ENCODE data around the gene ADORA2A. TPM values are rescaled to one million over a fixed set of nuclear protein-coding genes. Genes with fewer than 3 reads are reported as not detected.

Gene ADORA2A
- total and polyA plus RNA-seq, 5 donors, result 3.7 to 6.6 (median 5.2) TPM

DNA sequence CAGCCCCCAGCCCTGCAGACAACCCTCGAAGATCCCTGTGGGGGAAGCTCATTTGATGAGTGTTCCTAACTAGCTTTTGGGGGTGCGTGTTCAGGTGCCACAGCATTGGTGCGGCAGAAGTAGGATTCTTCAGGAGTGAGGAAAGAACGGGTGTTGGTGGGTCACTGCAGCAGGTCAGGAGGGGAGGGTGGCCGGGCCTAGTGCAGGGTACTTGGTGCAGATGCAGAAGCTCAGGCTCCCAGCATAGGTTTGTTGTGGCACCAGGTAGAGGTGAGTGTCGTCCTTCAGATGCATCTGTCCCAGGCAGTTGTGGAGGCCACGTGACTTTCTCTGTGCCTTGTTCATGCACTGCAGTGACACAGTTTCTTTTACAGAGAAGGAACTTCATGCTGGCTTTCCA is 15.1 kb upstream of the ADORA2A start:
- WGBS, result 77% methylated on average over 7 of the region's 7 CpGs
- intact Hi-C loops (cut with DNase I), result loop anchor here in 1 of 4 donors (10.0 kb wide), 1 partner anchor 87 kb away; no protein-coding TSS in a partner anchor
- H3K4me1 ChIP-seq (ENCODE audit: control insufficient read depth, insufficient read depth, low read length), result peaks cover 13% of the 10 kb centered on the region
- DNase-seq, result no peak
- no peak overlapping the region for H3K27ac ChIP-seq (ENCODE audit: low read length)
- ATAC-seq, result no peak
- H3K9me3 ChIP-seq (ENCODE audit: control insufficient read depth, low read length), result no peaks in the 10 kb centered on the region
- H3K4me3 ChIP-seq (ENCODE audit: low read length), result no peak overlapping the region
- no peaks in the 10 kb centered on the region for H3K27me3 ChIP-seq (ENCODE audit: control insufficient read depth, insufficient read depth)

DNA sequence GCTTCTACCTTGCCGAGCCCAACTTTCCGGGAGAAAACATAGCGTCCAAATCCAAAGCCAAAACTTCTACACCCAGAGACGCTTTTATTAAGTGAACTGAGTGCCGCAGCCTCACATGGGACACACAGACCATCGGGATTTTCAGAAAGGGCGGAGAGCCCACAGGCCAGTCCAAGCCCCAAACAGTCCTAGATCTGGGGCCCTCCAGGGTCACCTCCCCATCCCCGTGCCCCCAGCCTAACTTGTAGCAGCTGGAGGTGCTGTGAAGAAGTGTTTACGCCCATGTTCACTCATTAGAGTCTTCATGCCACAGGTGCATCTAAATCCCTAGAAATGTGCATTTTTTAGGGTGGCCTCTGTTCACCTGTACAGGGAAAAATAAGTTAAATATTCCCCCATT is 14.1 kb upstream of the ADORA2A start:
- 91% methylated on average over 9 of the region's 9 CpGs for WGBS
- ATAC-seq (no peak), DNase-seq (no peak)
- intact Hi-C loops (cut with DNase I), result loop anchor here in 1 of 4 donors (10.0 kb wide), 1 partner anchor 88 kb away; no protein-coding TSS in a partner anchor
- no peak overlapping the region for H3K4me3 ChIP-seq (ENCODE audit: low read length)
- no peaks in the 10 kb centered on the region for H3K9me3 ChIP-seq (ENCODE audit: control insufficient read depth, low read length)
- no peaks in the 10 kb centered on the region for H3K27me3 ChIP-seq (ENCODE audit: control insufficient read depth, insufficient read depth)
- H3K4me1 ChIP-seq (ENCODE audit: control insufficient read depth, insufficient read depth, low read length), result peaks cover 5% of the 10 kb centered on the region
- H3K27ac ChIP-seq (ENCODE audit: low read length), result no peak overlapping the region

DNA sequence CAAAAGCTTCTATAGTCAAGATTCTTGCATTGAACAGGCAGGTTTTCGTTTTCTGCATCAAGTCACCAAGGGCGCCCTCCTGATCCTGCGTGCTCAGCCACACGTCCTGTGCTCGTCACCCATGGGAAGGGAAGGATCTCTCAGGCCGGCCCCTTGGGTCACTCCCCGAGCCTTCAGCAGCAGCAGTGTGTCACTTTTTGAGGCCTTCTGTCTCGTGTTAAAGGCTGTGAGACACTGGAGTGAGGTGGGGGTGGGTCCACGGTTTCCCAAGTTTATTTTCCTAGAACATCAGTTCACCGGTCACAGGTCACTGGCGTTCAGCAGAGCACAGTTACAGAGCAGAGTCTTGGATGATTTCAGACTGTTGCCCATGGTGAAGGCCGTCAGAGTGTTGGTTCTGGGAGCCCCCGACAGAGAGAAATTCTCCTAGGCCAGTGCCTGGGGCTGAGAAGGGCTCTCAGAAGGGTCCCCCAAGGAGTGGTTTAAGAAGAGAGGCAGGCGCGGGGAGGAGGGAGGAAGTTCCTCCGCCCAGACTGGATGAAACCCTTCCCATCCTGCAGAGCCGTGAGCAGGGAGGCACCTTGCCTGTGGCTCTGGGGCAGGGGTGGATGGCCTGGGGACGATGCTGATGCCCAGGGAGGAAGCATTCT is 13.5 kb upstream of the ADORA2A start:
- Histone ChIP-seq H3K9me3 (ENCODE audit: control insufficient read depth, low read length) (no peaks in the 10 kb centered on the region), H3K4me1 (ENCODE audit: control insufficient read depth, insufficient read depth, low read length) (peaks cover under 1% of the 10 kb centered on the region), H3K4me3 (ENCODE audit: low read length) (no peak overlapping the region), H3K27ac (ENCODE audit: low read length) (no peak overlapping the region), H3K27me3 (ENCODE audit: control insufficient read depth, insufficient read depth) (no peaks in the 10 kb centered on the region)
- intact Hi-C loops (cut with DNase I), result loop anchor here in 1 of 4 donors (10.0 kb wide), 1 partner anchor 89 kb away; no protein-coding TSS in a partner anchor
- ATAC-seq, result no peak
- 80% methylated on average over 18 of the region's 18 CpGs for WGBS
- DNase-seq, result peak in 1 of 3 donors; percentile 18

DNA sequence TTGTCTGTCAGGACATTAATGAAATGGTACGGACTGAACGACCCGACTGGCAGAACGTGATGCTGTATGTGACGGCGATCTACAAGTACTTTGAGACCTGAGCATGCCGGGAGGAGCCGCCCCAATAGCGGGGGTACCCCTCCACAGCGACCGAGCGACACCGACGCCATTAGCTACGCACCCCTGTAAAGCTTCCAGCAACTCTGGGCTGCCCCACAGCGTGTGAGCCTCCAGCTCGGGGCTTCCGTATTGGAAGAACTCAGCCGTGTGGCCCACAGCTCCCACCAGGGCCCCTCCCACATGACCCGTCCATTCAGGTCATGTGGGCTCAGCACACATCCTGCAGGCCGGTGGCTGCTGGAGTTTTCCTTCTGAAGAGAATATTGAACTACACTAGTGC is 12.9 kb upstream of the ADORA2A start:
- Histone ChIP-seq H3K4me3 (ENCODE audit: low read length) (no peak overlapping the region), H3K4me1 (ENCODE audit: control insufficient read depth, insufficient read depth, low read length) (no peaks in the 10 kb centered on the region), H3K27me3 (ENCODE audit: control insufficient read depth, insufficient read depth) (no peaks in the 10 kb centered on the region), H3K9me3 (ENCODE audit: control insufficient read depth, low read length) (no peaks in the 10 kb centered on the region), H3K27ac (ENCODE audit: low read length) (no peak overlapping the region)
- ATAC-seq (no peak), DNase-seq (peak in 1 of 3 donors; percentile 62)
- WGBS, result 84% methylated on average over 21 of the region's 21 CpGs
- intact Hi-C loops (cut with DNase I), result loop anchor here in 1 of 4 donors (10.0 kb wide), 1 partner anchor 90 kb away; no protein-coding TSS in a partner anchor

DNA sequence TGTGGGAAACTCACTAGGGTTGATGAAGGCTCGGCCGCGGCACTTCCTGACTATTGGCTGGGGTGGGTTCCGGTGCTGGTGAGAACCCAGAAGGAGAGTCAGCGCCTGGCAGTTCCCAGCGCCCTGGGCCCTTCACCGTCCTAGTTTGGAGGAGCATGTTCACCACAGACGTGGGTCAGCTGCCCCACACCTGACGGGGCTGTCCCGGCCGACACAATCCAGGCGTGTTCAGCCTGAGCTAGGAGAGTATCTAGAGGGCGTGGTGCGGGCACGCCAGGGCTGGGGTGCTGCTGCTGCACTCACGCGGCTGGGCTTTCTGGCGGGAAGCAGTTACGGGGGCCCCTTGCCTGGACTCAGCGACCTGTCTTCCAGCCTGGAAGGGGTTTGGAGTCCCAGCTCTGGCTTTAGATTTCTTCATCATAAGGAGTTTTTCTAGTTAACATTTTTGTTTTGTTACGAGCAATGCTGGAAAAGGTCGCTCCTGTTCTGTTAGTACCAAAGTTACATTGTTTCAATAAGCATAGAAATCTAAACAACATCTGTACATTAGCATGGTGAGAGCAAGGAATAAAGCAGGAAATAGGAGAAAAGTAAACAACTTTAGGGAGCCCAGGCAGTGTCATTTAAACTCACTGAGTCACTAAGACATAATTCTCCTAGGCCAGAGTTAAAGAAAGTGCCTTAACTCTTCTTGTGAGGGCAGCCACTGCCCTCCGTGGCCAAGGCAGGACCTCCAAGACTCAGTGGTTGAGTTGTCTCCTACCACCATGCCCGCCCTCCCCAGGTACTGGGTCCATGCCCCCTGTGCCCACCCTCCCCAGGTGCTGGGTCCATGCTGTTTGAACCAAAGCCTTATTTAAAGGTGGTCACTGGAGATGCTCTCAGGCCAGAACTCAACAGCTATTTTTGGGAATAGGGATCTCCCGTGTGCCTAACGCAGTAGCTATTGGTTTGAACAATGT is 12.1 kb upstream of the ADORA2A start:
- Histone ChIP-seq H3K27ac (ENCODE audit: low read length) (no peak overlapping the region), H3K9me3 (ENCODE audit: control insufficient read depth, low read length) (no peaks in the 10 kb centered on the region), H3K4me3 (ENCODE audit: low read length) (no peak overlapping the region), H3K27me3 (ENCODE audit: control insufficient read depth, insufficient read depth) (no peaks in the 10 kb centered on the region), H3K4me1 (ENCODE audit: control insufficient read depth, insufficient read depth, low read length) (peaks cover 2% of the 10 kb centered on the region)
- ATAC-seq (no peak), DNase-seq (peak in 2 of 3 donors; percentile 25 to 48)
- 85% methylated on average over 26 of the region's 26 CpGs for WGBS
- intact Hi-C loops (cut with DNase I), result loop anchor here in 1 of 4 donors (10.0 kb wide), 1 partner anchor 90 kb away; no protein-coding TSS in a partner anchor

DNA sequence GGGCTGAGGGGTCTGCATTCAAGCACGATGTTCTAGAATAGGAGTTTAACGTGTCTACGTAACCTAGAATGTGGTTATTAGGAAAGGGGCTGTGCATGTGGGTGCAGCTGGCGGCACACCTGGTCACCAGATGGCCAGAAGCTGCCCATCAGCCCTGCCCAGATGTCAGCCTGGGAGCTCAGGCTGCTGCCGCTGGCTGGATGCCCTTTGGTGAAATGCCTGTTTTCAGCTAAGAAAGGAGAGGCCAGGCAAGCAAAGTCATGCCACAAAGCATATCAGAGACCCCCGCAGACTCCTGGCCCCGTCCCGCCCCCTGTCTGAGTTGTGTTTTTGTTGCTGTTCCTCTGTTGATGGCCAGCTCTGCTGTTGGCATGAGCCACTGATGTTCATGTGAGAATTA is 11.3 kb upstream of the ADORA2A start:
- Histone ChIP-seq H3K27ac (ENCODE audit: low read length) (no peak overlapping the region), H3K27me3 (ENCODE audit: control insufficient read depth, insufficient read depth) (no peaks in the 10 kb centered on the region), H3K4me3 (ENCODE audit: low read length) (no peak overlapping the region), H3K4me1 (ENCODE audit: control insufficient read depth, insufficient read depth, low read length) (peaks cover 6% of the 10 kb centered on the region), H3K9me3 (ENCODE audit: control insufficient read depth, low read length) (no peaks in the 10 kb centered on the region)
- 95% methylated on average over 8 of the region's 8 CpGs for WGBS
- ATAC-seq (no peak), DNase-seq (peak in 1 of 3 donors; percentile 28)
- intact Hi-C loops (cut with DNase I), result loop anchor here in 1 of 4 donors (10.0 kb wide), 1 partner anchor 91 kb away; no protein-coding TSS in a partner anchor

DNA sequence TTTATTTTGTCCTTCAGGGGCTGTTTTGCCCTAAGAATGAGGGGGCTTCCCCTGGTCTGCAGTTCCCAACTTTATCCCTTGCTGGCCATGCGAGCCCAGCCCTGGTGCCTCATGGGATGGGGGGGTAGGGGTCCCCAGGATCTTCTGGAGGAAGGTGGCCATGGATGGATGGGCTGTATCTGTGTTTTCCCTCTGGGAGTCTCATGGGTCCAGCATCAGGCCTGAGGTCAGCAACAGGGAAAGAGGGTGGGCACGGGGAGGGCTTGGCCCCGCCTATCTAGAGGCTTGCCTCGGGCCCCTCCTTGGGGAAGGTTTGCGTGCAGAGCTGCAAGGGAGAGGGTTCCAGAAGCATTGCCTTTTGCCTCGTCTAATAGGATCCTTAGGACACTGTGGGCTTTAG is 10.8 kb upstream of the ADORA2A start:
- Histone ChIP-seq H3K27me3 (ENCODE audit: control insufficient read depth, insufficient read depth) (no peaks in the 10 kb centered on the region), H3K9me3 (ENCODE audit: control insufficient read depth, low read length) (no peaks in the 10 kb centered on the region), H3K4me3 (ENCODE audit: low read length) (no peak overlapping the region), H3K27ac (ENCODE audit: low read length) (no peak overlapping the region), H3K4me1 (ENCODE audit: control insufficient read depth, insufficient read depth, low read length) (peaks cover 6% of the 10 kb centered on the region)
- ATAC-seq, result no peak
- 80% methylated on average over 6 of the region's 6 CpGs for WGBS
- no peak for DNase-seq
- intact Hi-C loops (cut with DNase I), result loop anchor here in 1 of 4 donors (10.0 kb wide), 1 partner anchor 92 kb away; no protein-coding TSS in a partner anchor

DNA sequence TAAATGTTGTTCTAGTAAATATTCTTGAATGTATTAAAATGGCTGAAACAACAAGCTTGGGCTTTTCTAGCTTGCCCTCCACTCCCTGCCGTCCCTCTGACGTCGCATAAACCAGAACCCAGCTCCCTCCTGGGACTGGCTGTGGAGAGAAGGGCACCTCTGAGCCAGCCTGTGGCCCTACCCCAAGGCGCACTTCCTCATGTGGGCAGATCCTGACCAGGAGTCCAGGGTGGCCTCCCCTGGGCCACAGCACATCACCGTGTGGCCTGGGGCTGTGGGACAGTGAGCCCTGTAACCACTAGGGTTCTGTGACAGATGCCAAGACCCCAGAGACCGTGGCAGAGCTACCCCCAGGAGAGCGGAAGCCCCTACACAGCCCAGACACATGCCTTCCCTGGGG is 10.2 kb upstream of the ADORA2A start:
- 91% methylated on average over 7 of the region's 7 CpGs for WGBS
- H3K4me3 ChIP-seq (ENCODE audit: low read length), result no peak overlapping the region
- H3K27ac ChIP-seq (ENCODE audit: low read length), result no peak overlapping the region
- no peak for ATAC-seq
- no peaks in the 10 kb centered on the region for H3K27me3 ChIP-seq (ENCODE audit: control insufficient read depth, insufficient read depth)
- H3K4me1 ChIP-seq (ENCODE audit: control insufficient read depth, insufficient read depth, low read length), result peaks cover 6% of the 10 kb centered on the region
- DNase-seq, result peak in 1 of 3 donors; percentile 42
- intact Hi-C loops (cut with DNase I), result loop anchor here in 1 of 4 donors (10.0 kb wide), 1 partner anchor 92 kb away; no protein-coding TSS in a partner anchor
- no peaks in the 10 kb centered on the region for H3K9me3 ChIP-seq (ENCODE audit: control insufficient read depth, low read length)

DNA sequence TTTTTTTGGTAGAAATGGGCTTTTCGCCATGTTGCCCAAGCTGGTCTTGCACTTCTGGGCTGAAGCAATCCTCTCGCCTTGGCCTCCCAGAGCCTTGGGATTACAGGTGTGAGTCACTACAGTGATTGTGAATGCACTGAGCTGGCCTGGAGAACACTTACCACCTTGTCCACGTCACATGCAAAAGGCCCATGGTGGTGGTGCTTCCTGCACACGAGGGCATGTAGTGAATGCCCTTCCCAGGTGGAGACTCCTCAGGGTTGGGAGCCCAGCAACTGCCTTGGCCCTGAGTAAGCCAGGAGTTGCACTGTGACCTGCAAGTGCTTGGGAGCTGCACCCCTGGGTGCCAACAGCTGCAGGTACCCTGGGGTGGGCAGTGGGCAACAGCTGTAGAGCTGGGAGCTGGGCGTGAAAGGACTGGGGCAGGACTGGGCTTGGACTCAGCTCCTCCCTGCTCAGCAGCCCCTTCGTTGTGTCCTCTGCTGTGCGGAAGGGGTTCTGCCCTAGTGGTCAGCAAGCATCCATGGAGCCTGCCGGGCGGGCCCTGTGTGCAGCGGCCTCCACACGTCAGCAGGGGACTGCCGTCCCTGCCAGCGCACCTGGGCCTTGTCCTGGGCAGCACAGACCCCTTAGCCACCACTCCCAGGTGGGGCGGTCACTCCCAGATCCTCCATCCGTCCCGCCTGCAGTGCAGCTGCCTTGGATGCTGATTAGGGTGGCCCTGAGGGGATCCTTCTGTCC is 9.3 kb upstream of the ADORA2A start:
- peaks cover 6% of the 10 kb centered on the region for H3K4me1 ChIP-seq (ENCODE audit: control insufficient read depth, insufficient read depth, low read length)
- 89% methylated on average over 16 of the region's 16 CpGs for WGBS
- intact Hi-C loops (cut with DNase I), result loop anchor here in 1 of 4 donors (10.0 kb wide), 1 partner anchor 93 kb away; no protein-coding TSS in a partner anchor
- no peaks in the 10 kb centered on the region for H3K9me3 ChIP-seq (ENCODE audit: control insufficient read depth, low read length)
- peak in 2 of 3 donors; percentile 37 to 49 for DNase-seq
- no peaks in the 10 kb centered on the region for H3K27me3 ChIP-seq (ENCODE audit: control insufficient read depth, insufficient read depth)
- H3K27ac ChIP-seq (ENCODE audit: low read length), result no peak overlapping the region
- ATAC-seq, result no peak
- H3K4me3 ChIP-seq (ENCODE audit: low read length), result no peak overlapping the region

DNA sequence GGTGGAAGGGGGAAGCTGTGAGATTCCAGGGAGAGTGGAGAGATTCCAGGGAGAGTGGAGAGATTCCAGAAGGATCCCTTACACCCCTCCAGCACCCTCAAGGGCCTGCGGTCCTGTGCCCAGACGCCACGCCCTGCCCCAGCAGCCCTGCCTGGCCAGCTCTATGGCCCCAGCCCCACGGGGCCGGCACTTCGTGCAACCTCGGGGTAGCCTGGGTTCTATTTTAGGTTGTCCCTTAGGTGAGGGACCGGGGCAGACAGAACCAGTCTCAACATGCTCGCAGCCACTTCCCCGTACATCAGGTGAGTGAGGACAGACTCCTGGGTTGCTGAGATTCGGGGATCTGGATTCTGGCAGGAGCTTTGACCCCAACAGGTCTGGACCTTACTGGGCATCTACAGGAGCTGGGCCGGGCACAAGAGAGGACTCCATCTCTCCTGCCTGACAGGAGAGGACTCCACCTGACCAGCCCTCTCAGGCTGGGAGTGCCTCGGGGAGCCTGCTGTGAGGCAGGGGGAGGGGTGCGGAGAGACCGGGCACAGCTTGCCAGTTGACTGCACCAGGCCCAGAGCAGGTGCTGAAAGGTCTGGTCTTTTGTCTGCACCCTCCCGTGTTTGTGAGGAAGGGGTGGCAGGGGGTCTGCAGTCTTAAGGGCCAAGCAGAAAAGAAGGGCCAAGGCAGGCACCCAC is 8.5 kb upstream of the ADORA2A start:
- 62% methylated on average over 16 of the region's 16 CpGs for WGBS
- intact Hi-C loops (cut with DNase I), result loop anchor here in 1 of 4 donors (10.0 kb wide), 1 partner anchor 94 kb away; no protein-coding TSS in a partner anchor
- Histone ChIP-seq H3K27ac (ENCODE audit: low read length) (no peak overlapping the region), H3K4me3 (ENCODE audit: low read length) (no peak overlapping the region), H3K27me3 (ENCODE audit: control insufficient read depth, insufficient read depth) (no peaks in the 10 kb centered on the region), H3K9me3 (ENCODE audit: control insufficient read depth, low read length) (no peaks in the 10 kb centered on the region), H3K4me1 (ENCODE audit: control insufficient read depth, insufficient read depth, low read length) (peaks cover 6% of the 10 kb centered on the region)
- DNase-seq (peak in 1 of 3 donors; percentile 52), ATAC-seq (no peak)
